Measurements from ENCODE around the gene ORC3.
"Not testable (repeated sequence)": the region's sequence is repeated elsewhere in the genome, so short reads cannot be mapped to it uniquely, and the experiment has no call there.

Gene ORC3

GRCh38 chr6:87699576-87699975 lies 109.6 kb downstream of the ORC3 start:
- DNase-seq, result no peak

DNA sequence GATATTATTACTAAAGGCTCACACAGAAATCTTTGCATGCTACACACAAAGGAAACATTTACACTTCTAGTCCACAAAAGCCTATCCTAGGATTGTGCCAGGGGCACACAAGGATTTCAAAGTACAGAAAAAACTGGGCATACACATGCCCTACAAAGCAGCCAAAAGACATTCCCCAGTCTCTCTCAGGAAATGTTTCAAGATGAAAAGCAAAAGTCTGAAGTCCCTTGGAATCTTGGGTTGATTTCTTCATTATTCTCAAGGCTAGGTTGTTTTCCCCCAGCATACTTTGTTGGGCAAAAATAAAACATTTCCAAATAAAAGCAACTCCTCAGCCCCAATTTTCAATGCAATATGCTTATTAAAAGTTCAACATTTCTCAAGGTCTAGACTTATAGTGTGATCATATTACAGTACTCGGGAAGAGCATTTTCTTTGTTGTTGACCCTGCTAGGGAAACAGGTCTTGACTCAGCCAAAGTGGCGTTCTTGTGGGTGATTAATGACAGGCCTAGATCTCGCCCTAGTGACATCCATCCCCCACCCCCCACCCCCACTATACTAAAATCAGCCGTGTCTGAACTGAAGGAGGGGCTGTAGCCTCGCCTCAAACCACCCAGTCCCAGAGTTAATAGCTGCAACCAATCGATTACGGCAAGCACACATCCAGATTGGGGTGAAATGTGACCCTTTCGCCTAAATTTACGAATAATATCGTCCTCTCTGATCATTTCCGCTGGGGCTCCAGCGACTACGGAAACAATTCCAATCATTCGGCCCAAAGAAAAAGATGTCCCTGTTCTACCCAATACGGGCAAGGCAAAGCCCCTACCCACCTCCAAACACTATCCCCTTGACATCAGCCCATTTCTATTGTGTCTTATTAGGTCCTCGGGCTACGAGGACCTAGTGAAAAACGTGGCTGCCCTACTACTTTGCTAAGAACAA lies 110.7 kb downstream of the ORC3 start:
- DNase-seq, result peak; percentile 20 to 24

GRCh38 chr6:87701344-87701675 lies 111.4 kb downstream of the ORC3 start:
- DNase-seq, result peak in 1 of 2 experiments; percentile 7

GRCh38 chr6:87701676-87702588 lies 112.0 kb downstream of the ORC3 start, which contains the start of gene AKIRIN2:
Gene AKIRIN2 (minus strand): TSS chr6:87702233. CDS start chr6:87701684, 549 bp downstream.
- DNase-seq, result peak; percentile 94

DNA sequence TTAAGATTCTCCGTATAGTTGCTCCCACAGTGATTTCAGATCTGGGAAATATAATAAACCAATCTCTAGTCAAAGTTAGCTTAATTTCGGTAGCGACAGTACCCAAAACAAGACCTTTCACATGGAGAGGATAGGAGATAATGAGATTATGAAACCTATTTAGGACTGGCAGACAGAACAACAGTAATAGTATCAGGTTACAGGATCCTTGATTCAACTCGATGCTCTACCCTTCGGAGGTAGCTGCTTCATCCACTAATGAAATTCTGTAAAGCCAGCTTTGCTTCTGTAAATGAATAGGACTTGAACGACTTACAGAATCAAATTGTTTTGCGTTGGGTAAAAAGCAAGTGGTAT lies 112.6 kb downstream of the ORC3 start:
- DNase-seq, result no peak

- not testable (repeated sequence) for DNase-seq
Measured at GRCh38 chr6:87703039-87703438, 113.1 kb downstream of the ORC3 start.

- DNase-seq, result no peak
Measured at GRCh38 chr6:87705070-87705691, 115.2 kb downstream of the ORC3 start.

DNA sequence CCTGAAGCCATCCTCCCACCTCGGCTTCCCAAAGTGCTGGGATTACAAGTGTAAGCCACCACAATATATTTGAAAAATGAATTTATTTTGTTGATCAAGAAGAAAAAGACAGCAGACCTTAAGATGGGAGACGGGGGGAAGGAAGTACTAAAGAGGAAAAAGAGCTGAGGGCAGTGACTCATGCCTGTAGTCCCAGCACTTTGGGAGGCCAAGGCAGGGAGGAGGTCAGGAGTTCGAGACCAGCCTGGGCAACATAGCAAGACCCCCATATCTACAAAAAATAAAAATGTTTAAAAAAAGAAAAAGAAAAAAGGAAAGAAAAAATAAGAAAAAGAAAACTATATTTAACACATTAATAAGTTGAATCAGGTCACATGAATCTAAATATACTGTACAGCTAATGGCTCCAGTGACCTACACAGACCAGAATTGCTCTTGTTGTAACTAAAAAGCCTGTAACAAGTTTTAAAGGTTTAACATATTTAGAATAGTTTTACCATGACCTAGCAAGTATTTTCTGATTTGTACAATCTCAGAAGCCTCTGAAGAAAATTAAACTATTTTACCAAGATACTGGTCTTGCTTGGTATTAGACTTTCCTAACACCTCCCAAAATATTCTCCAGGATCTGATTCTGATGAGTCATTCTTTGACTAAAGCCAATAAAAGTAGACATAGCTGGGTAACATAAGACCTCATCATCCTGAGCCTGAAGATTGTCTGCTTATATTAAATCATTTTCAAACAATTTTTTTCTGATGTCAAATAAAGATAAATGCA lies 116.4 kb downstream of the ORC3 start:
- no peak for DNase-seq

- DNase-seq, result not testable (repeated sequence)
Measured at GRCh38 chr6:87708581-87709427, 118.9 kb downstream of the ORC3 start.

DNA sequence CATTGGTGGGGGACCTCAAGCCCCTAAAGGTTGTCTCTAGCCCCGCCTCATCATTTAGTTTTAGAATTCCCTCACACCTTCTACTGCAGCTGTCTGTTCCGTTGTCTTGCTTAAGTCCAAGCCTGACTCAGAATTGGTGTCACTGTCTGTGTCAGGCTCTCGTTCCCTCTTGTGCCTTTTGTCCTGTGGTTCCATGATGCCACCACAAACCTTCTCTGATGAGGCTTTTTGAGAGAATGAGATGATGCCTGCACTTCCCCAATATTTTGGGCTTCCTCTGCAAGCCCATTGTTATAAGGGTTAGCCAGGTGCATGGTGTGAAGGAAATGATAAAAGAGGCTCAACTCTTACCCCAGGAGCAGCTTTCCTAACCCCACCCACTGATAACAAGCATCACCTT lies 120.2 kb downstream of the ORC3 start:
- DNase-seq, result no peak

DNA sequence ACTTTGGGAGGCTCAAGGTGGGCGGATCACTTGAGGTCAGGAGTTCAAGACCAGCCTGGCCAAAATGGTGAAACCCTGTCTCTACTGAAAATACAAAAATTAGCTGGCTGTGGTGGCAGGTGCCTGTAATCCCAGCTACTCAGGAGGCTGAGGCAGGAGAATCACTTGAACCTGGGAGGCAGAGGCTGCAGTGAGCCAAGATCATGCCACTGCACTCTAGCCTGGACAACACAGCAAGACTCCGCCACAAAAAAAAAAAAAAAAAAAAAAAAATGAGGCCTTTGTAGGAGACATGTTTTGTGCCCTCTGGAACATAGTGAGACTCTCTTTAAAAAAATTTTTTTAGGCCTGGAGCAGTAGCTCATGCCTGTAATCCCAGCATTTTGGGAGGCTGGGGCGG lies 122.8 kb downstream of the ORC3 start:
- DNase-seq, result not testable (repeated sequence)

GRCh38 chr6:87714093-87714842 lies 124.3 kb downstream of the ORC3 start:
- DNase-seq, result no peak
